ENCODE data around the gene NXPE3. TPM values are rescaled to one million over a fixed set of nuclear protein-coding genes. Genes with fewer than 3 reads are reported as not detected.

NXPE3 gene
- total and polyA plus RNA-seq, 7 donors = 0.92 to 15.8 (median 11.5) TPM

DNA sequence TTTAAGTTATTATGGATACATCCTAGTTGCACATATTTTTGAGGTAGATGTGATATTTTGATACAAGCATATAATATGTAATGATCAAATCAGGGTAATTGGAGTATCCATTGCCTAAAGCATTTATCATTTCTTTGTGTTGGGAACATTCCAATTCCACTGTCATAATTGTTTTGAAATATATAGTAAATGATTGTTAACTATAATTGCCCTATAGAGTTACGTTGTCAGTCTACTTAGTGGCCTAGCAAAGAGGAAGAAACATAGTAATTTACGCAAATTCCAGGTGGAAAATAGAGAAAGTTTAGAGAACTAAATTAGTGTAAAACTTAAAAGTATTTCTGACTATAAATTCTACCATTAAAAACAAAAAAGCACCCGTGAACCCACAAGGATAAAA lies 24.9 kb downstream of the NXPE3 start:
- H3K4me3 ChIP-seq = no peak overlapping the region
- 22 to 79% methylated on average over 3 of the region's 3 CpGs for WGBS, 2 donors
- H3K9me3 ChIP-seq = no peaks in the 10 kb centered on the region
- TF ChIP-seq, protein P1, sequence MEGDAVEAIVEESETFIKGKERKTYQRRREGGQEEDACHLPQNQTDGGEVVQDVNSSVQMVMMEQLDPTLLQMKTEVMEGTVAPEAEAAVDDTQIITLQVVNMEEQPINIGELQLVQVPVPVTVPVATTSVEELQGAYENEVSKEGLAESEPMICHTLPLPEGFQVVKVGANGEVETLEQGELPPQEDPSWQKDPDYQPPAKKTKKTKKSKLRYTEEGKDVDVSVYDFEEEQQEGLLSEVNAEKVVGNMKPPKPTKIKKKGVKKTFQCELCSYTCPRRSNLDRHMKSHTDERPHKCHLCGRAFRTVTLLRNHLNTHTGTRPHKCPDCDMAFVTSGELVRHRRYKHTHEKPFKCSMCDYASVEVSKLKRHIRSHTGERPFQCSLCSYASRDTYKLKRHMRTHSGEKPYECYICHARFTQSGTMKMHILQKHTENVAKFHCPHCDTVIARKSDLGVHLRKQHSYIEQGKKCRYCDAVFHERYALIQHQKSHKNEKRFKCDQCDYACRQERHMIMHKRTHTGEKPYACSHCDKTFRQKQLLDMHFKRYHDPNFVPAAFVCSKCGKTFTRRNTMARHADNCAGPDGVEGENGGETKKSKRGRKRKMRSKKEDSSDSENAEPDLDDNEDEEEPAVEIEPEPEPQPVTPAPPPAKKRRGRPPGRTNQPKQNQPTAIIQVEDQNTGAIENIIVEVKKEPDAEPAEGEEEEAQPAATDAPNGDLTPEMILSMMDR (IDR thresholded peaks at IDR 0.05) = no peak
- TF ChIP-seq POLR2AphosphoS5 (IDR thresholded peaks at IDR 0.05) (no peak), POLR2A (IDR thresholded peaks at IDR 0.05) (no peak), EP300 (IDR thresholded peaks at IDR 0.05) (no peak)
- DNase-seq = no peak
- no peaks in the 10 kb centered on the region for H3K27me3 ChIP-seq
- H3K27ac ChIP-seq = no peak overlapping the region
- peaks cover 0 to 5% (median 3%) of the 10 kb centered on the region in 4 donors for H3K4me1 ChIP-seq
- peaks cover 0 to 25% (median 5%) of the 10 kb centered on the region in 4 donors for H3K36me3 ChIP-seq
- intact Hi-C loops (cut with DNase I) = no loop called here

DNA sequence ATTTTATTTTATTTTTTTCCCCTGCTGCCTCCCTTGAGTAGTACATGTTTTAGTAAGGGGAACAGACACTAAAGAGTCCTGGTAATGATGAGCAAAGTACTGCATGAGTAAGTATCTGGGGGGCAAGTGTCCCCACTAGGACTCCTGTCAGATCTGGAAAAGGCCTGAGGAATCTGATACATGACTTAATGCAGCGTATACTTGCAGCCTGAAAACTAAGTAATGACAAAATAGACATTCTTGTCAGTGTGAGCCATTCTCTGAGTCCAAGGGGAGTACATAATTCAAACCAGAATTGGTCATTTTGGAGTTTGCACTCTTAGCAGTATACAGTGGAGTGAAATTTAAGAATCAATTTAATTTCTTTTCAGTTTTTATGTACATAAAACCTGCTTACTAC lies 27.5 kb downstream of the NXPE3 start:
- 96 to 100% methylated on average over 1 of the region's 1 CpG for WGBS, 2 donors
- peaks cover 0 to 10% (median 4%) of the 10 kb centered on the region in 4 donors for H3K36me3 ChIP-seq
- intact Hi-C loops (cut with DNase I) = loop anchor here (5.0 kb wide), 1 partner anchor 726 kb away; no protein-coding TSS in a partner anchor

DNA sequence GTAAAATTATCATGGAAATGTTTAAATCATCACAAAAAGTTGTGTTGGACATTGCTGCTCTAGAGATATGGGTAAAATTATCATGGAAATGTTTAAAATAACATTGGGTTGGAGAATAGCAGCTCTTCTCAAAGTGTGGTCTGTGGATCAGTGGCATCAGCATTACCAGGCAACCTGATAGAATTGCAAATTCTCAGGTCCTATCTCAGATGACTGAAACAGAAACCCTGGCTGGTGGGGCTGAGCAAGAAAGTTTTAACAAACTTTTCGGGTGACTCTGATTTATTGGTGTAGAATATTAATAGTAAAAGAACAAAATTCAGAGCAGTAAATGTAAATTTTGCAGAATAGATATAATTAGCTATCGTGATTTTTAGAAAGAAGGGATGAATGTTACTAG lies 28.9 kb downstream of the NXPE3 start:
- Histone ChIP-seq H3K27me3 (no peaks in the 10 kb centered on the region), H3K4me1 (peaks cover 0 to 22% (median 18%) of the 10 kb centered on the region in 4 donors), H3K27ac (no peak overlapping the region), H3K4me3 (no peak overlapping the region), H3K36me3 (no peaks in the 10 kb centered on the region), H3K9me3 (no peaks in the 10 kb centered on the region)
- WGBS, 2 donors = 80 to 89% methylated on average over 2 of the region's 2 CpGs
- DNase-seq = no peak
- intact Hi-C loops (cut with DNase I) = loop anchor here (5.0 kb wide), 1 partner anchor 724 kb away; no protein-coding TSS in a partner anchor
- TF ChIP-seq POLR2AphosphoS5 (IDR thresholded peaks at IDR 0.05) (no peak), POLR2A (IDR thresholded peaks at IDR 0.05) (no peak), EP300 (IDR thresholded peaks at IDR 0.05) (no peak)
- TF ChIP-seq, protein P1 (IDR thresholded peaks at IDR 0.05) = no peak

More for the DNA sequence above, 27.5 kb downstream of the NXPE3 start:
- DNase-seq = no peak
- no peak for TF ChIP-seq POLR2A (IDR thresholded peaks at IDR 0.05)
- TF ChIP-seq, protein P1 (IDR thresholded peaks at IDR 0.05) = no peak
- TF ChIP-seq EP300 (IDR thresholded peaks at IDR 0.05) = no peak
- no peak for TF ChIP-seq POLR2AphosphoS5 (IDR thresholded peaks at IDR 0.05)
- H3K9me3 ChIP-seq = no peaks in the 10 kb centered on the region
- H3K27ac ChIP-seq = no peak overlapping the region
- H3K27me3 ChIP-seq = no peaks in the 10 kb centered on the region
- H3K4me1 ChIP-seq = peaks cover 0 to 21% (median 18%) of the 10 kb centered on the region in 4 donors
- no peak overlapping the region for H3K4me3 ChIP-seq

DNA sequence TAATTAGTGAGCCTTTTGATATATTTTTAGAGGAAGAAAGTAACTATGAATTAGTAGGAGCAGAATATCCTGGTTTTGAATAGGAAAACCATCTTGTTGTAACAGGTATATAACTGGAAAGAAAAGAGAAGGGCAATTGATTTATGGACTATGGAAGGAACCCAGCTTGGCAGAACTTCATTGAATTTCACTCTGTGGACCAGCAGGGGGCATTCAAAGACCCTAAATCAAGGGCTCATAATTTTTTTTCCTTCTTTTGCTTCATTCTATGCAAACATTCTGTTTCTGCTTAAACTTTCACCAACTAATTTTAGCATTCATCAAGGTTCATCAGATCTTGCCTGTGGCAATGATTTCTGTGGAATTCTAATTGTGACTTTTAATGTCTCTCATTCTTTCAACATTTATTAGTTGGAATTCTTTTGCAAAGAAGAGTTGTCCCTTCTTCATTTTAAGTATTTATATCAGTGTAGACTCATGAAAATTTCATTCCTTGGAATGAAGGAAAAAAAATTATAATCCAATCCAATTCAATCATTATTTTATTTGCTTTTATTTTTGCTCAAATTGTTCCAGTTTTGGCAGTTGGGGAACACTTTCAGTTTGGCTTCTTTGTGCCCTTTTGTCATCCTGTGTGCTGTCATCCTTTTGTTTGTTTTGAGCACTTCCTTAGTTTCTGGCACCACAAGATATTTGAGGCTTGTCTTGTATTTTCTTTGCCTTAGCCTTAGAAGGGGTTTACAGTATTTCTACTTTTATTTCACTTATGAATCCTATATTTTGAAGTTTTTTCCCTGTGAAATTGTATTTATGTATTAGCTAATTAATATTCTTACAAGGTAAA lies 30.4 kb downstream of the NXPE3 start:
- intact Hi-C loops (cut with DNase I) = loop anchor here (5.0 kb wide), 1 partner anchor 723 kb away; no protein-coding TSS in a partner anchor
- H3K4me1 ChIP-seq = peaks cover 0 to 37% (median 16%) of the 10 kb centered on the region in 4 donors
- H3K27ac ChIP-seq = peak overlapping the region; percentile 7 to 52 (median 36)
- no peaks in the 10 kb centered on the region for H3K27me3 ChIP-seq
- no peak for DNase-seq
- no peak overlapping the region for H3K4me3 ChIP-seq
- TF ChIP-seq, protein P1 (IDR thresholded peaks at IDR 0.05) = peak; percentile 45 to 61 (median 56)
- TF ChIP-seq EP300 (IDR thresholded peaks at IDR 0.05) (no peak), POLR2AphosphoS5 (IDR thresholded peaks at IDR 0.05) (peak in 3 of 4 donors; percentile 18 to 64 (median 45))
- H3K9me3 ChIP-seq = no peaks in the 10 kb centered on the region
- no peaks in the 10 kb centered on the region for H3K36me3 ChIP-seq

All from sigmoid colon (tissue), 7 donors.